DOHH2 (cell line): ENCODE results near the gene FNDC3B.

Experiments used
- H3F3A ChIP-seq: fragments of 200-600 bp; sonication (generic), shearing (Covaris generic); 2 replicates; pipeline ENCODE4 v1.6.0; 2016; ENCODE audit warnings: antibody characterized with exemption, mild to moderate bottlenecking; ENCODE audit not compliant: control insufficient read depth, insufficient read depth
- H3K27ac ChIP-seq: fragments of 200-600 bp; sonication (generic); 2 replicates; pipeline ENCODE4 v1.5.1; 2014; ENCODE audit warnings: low read depth, mild to moderate bottlenecking, low read length, moderate library complexity
- H3K27me3 ChIP-seq: fragments of 200-600 bp; sonication (generic); 2 replicates; pipeline ENCODE4 v1.6.1; 2014; ENCODE audit warnings: mild to moderate bottlenecking, low read length, mixed read lengths; ENCODE audit not compliant: control insufficient read depth
- H3K36me3 ChIP-seq: fragments of 200-600 bp; sonication (generic); 2 replicates; pipeline ENCODE4 v1.6.1; 2014; ENCODE audit warnings: mild to moderate bottlenecking, low read length, moderate library complexity, mixed read lengths; ENCODE audit not compliant: control insufficient read depth
- H3K4me1 ChIP-seq: fragments of 200-600 bp; sonication (generic); 2 replicates; pipeline ENCODE4 v1.6.1; 2014; ENCODE audit warnings: mild to moderate bottlenecking, low read length, mixed read lengths; ENCODE audit not compliant: control insufficient read depth
- H3K4me2 ChIP-seq: fragments of 200-600 bp; sonication (generic); 2 replicates; pipeline ENCODE4 v1.6.0; 2014; ENCODE audit warnings: mild to moderate bottlenecking, low read length, moderate library complexity
- H3K4me3 ChIP-seq: fragments of 200-600 bp; sonication (generic); 2 replicates; pipeline ENCODE4 v1.5.1; 2014; ENCODE audit warnings: mild to moderate bottlenecking, low read length, mixed read lengths
- H3K79me2 ChIP-seq: fragments of 200-600 bp; sonication (generic); 2 replicates; pipeline ENCODE4 v1.6.1; 2014; ENCODE audit warnings: mild to moderate bottlenecking, low read length, mixed read lengths; ENCODE audit not compliant: control insufficient read depth
- H3K9me2 ChIP-seq: fragments of 200-600 bp; sonication (generic); replicated peaks from 2 replicates; pipeline ENCODE4 v1.6.1; 2014; ENCODE audit warnings: mild to moderate bottlenecking, low read length, mixed read lengths; ENCODE audit not compliant: control insufficient read depth
- H3K9me3 ChIP-seq: fragments of 200-600 bp; sonication (generic); 2 replicates; pipeline ENCODE4 v1.6.1; 2014; ENCODE audit warnings: antibody characterized with exemption, low read length, mixed read lengths; ENCODE audit not compliant: control insufficient read depth, insufficient read depth
- H4K20me1 ChIP-seq: fragments of 200-600 bp; sonication (generic); 2 replicates; pipeline ENCODE4 v1.6.0; 2014; ENCODE audit warnings: low read depth, mild to moderate bottlenecking, antibody characterized with exemption, low read length, moderate library complexity; ENCODE audit not compliant: control insufficient read depth, insufficient read depth
- CTCF ChIP-seq: fragments of 200-600 bp; sonication (generic); IDR thresholded peaks from one replicate; pipeline ENCODE4 v1.5.1; 2014; ENCODE audit warnings: antibody characterized with exemption, mild to moderate bottlenecking, low read depth, low read length; ENCODE audit not compliant: poor library complexity, severe bottlenecking
- EZH2phosphoT487 ChIP-seq: fragments of 200-600 bp; sonication (generic); IDR thresholded peaks from 2 replicates; pipeline ENCODE4 v1.6.1; 2017; ENCODE audit warnings: borderline replicate concordance, mild to moderate bottlenecking, antibody characterized with exemption, low read length, moderate library complexity, mixed read lengths

The FNDC3B gene

GRCh38 chr3:172201870-172202236 is 162.5 kb downstream of the FNDC3B start:
- Histone ChIP-seq H3K27ac (no peak overlapping the region), H3K4me3 (no peak overlapping the region), H3F3A (no peaks in the 10 kb centered on the region), H3K4me1 (no peaks in the 10 kb centered on the region), H4K20me1 (no peaks in the 10 kb centered on the region), H3K4me2 (no peak overlapping the region), H3K27me3 (no peaks in the 10 kb centered on the region), H3K79me2 (no peaks in the 10 kb centered on the region), H3K36me3 (no peaks in the 10 kb centered on the region), H3K9me3 (no peaks in the 10 kb centered on the region), H3K9me2 (no peaks in the 10 kb centered on the region)
- TF ChIP-seq EZH2phosphoT487 = no peak
- TF ChIP-seq CTCF = no peak

- no peaks in the 10 kb centered on the region for H3F3A ChIP-seq
- H4K20me1 ChIP-seq = no peaks in the 10 kb centered on the region
- H3K27me3 ChIP-seq = no peaks in the 10 kb centered on the region
- H3K36me3 ChIP-seq = no peaks in the 10 kb centered on the region
- no peaks in the 10 kb centered on the region for H3K9me2 ChIP-seq
- H3K79me2 ChIP-seq = no peaks in the 10 kb centered on the region
- TF ChIP-seq CTCF (no peak), EZH2phosphoT487 (no peak)
- H3K4me2 ChIP-seq = no peak overlapping the region
- H3K4me3 ChIP-seq = no peak overlapping the region
- no peak overlapping the region for H3K27ac ChIP-seq
- H3K4me1 ChIP-seq = no peaks in the 10 kb centered on the region
- H3K9me3 ChIP-seq = no peaks in the 10 kb centered on the region
These were observed 163.4 kb downstream of the FNDC3B start for GRCh38 chr3:172202797-172203196.

- H3K9me3 ChIP-seq = no peaks in the 10 kb centered on the region
- H4K20me1 ChIP-seq = no peaks in the 10 kb centered on the region
- no peaks in the 10 kb centered on the region for H3K4me1 ChIP-seq
- no peaks in the 10 kb centered on the region for H3F3A ChIP-seq
- H3K27ac ChIP-seq = no peak overlapping the region
- no peaks in the 10 kb centered on the region for H3K79me2 ChIP-seq
- H3K9me2 ChIP-seq = no peaks in the 10 kb centered on the region
- H3K4me2 ChIP-seq = no peak overlapping the region
- no peak overlapping the region for H3K4me3 ChIP-seq
- H3K36me3 ChIP-seq = no peaks in the 10 kb centered on the region
- H3K27me3 ChIP-seq = no peaks in the 10 kb centered on the region
- no peak for TF ChIP-seq EZH2phosphoT487
- no peak for TF ChIP-seq CTCF
These were observed 164.3 kb downstream of the FNDC3B start for GRCh38 chr3:172203522-172204258.
